ENCODE measurements around the gene CSHL1. TPM values are rescaled to one million over a fixed set of nuclear protein-coding genes. Genes with fewer than 3 reads are reported as not detected.
"Not testable (repeated sequence)": the region's sequence is repeated elsewhere in the genome, so short reads cannot be mapped to it uniquely, and the experiment has no call there.

The CSHL1 gene
- total and polyA plus RNA-seq, 2 donors (not counting 1 experiment from before 2014, with no cell fraction given): not detected

- DNase-seq: peak; percentile 63
- Histone ChIP-seq H3K27ac (ENCODE audit: low read length in 2 of 2) (peak overlapping the region; percentile 34 to 55), H3K79me2 (ENCODE audit: control insufficient read depth, insufficient read depth, low read length) (peaks cover 26% of the 10 kb centered on the region), H3K4me2 (replicated peaks; ENCODE audit: low read depth, low read length, poor library complexity, severe bottlenecking) (peak overlapping the region; percentile 62), H3K4me1 (ENCODE audit: control insufficient read depth in 2 of 2, insufficient read depth in 2 of 2, low read length in 2 of 2) (peaks cover 71 to 86% of the 10 kb centered on the region in 2 donors), H3K4me3 (ENCODE audit: control extremely low read depth in 1 of 5, extremely low read depth in 1 of 5, insufficient read depth in 1 of 5, low read depth in 2 of 5, low read length in 4 of 5) (peak overlapping the region in 1 of 5 experiments; percentile 9)
- Mint-ChIP-seq H3K4me1 (peaks cover 77% of the 10 kb centered on the region), H3K4me3 (peak overlapping the region; percentile 78), H3K27ac (peak overlapping the region; percentile 90)
- not testable (repeated sequence) for H3K27me3 ChIP-seq (replicated peaks in 1 of 4; ENCODE audit: control extremely low read depth in 1 of 4, control insufficient read depth in 3 of 4, insufficient read depth in 4 of 4, low read length in 3 of 4); H3K36me3 ChIP-seq (replicated peaks in 1 of 2; ENCODE audit: control extremely low read depth in 1 of 2, control insufficient read depth in 1 of 2, extremely low read depth in 1 of 2, insufficient read depth in 2 of 2, low read length in 1 of 2); H2AFZ ChIP-seq (ENCODE audit: insufficient read depth, low read depth, low read length, poor library complexity, severe bottlenecking); H3K9me3 ChIP-seq (ENCODE audit: control extremely low read depth in 1 of 3, control insufficient read depth in 2 of 3, insufficient read depth in 1 of 3, low read length in 2 of 3); H3K9me3 Mint-ChIP-seq (ENCODE audit: insufficient read depth); H4K20me1 ChIP-seq (ENCODE audit: control insufficient read depth, insufficient read depth, low read length, poor library complexity, severe bottlenecking); H3K27me3 Mint-ChIP-seq; H3K9ac ChIP-seq (ENCODE audit: low read length)
- ChIA-PET POLR2A (interaction anchor here (0.6 to 6.8 kb wide), 6 partner anchors 11 to 100 kb away, joined by 7 to 160 read pairs (median 26); partner anchors contain the start of genes CD79B and ICAM2), CTCF (interaction anchor here (1.1 to 26.0 kb wide), 14 partner anchors 10 to 225 kb away, joined by 4 to 834 read pairs (median 16); partner anchors contain the start of genes CD79B, CSHL1 and ICAM2)
- peak; percentile 40 for ATAC-seq (ENCODE audit: low read depth)
- intact Hi-C loops (cut with micrococcal nuclease): loop anchor here (5.0 kb wide), 1 partner anchor 342 kb away; the partner anchor contains the start of gene TEX2
- WGBS (ENCODE audit: insufficient coverage): 88% methylated on average over 1 of the region's 5 CpGs
Measured at GRCh38 chr17:63920779-63921178, 9.7 kb upstream of the CSHL1 start.

- ChIA-PET CTCF (interaction anchor here (0.7 to 26.0 kb wide), 30 partner anchors 8 to 835 kb away, joined by 3 to 834 read pairs (median 6); partner anchors contain the start of genes CD79B, CSHL1 and ICAM2), POLR2A (interaction anchor here (0.6 to 6.8 kb wide), 10 partner anchors 8 to 154 kb away, joined by 3 to 160 read pairs (median 8); partner anchors contain the start of genes CD79B and ICAM2)
- H3K9me3 Mint-ChIP-seq (ENCODE audit: insufficient read depth); H4K20me1 ChIP-seq (ENCODE audit: control insufficient read depth, insufficient read depth, low read length, poor library complexity, severe bottlenecking); H2AFZ ChIP-seq (ENCODE audit: insufficient read depth, low read depth, low read length, poor library complexity, severe bottlenecking); H3K4me3 ChIP-seq (ENCODE audit: control extremely low read depth in 1 of 5, extremely low read depth in 1 of 5, insufficient read depth in 1 of 5, low read depth in 2 of 5, low read length in 4 of 5); H3K36me3 ChIP-seq (replicated peaks in 1 of 2; ENCODE audit: control extremely low read depth in 1 of 2, control insufficient read depth in 1 of 2, extremely low read depth in 1 of 2, insufficient read depth in 2 of 2, low read length in 1 of 2); H3K9ac ChIP-seq (ENCODE audit: low read length); H3K27me3 Mint-ChIP-seq; H3K27me3 ChIP-seq (replicated peaks in 1 of 4; ENCODE audit: control extremely low read depth in 1 of 4, control insufficient read depth in 3 of 4, insufficient read depth in 4 of 4, low read length in 3 of 4); ATAC-seq (ENCODE audit: low read depth); H3K9me3 ChIP-seq (ENCODE audit: control extremely low read depth in 1 of 3, control insufficient read depth in 2 of 3, insufficient read depth in 1 of 3, low read length in 2 of 3): not testable (repeated sequence)
- peak overlapping the region; percentile 62 for H3K4me2 ChIP-seq (replicated peaks; ENCODE audit: low read depth, low read length, poor library complexity, severe bottlenecking)
- peak overlapping the region in 1 of 2 donors; percentile 34 for H3K27ac ChIP-seq (ENCODE audit: low read length in 2 of 2)
- H3K4me1 ChIP-seq (ENCODE audit: control insufficient read depth in 2 of 2, insufficient read depth in 2 of 2, low read length in 2 of 2): peaks cover 70 to 85% of the 10 kb centered on the region in 2 donors
- Mint-ChIP-seq H3K27ac (peak overlapping the region; percentile 91), H3K4me3 (peak overlapping the region; percentile 78), H3K4me1 (peaks cover 74% of the 10 kb centered on the region)
- WGBS (ENCODE audit: insufficient coverage): 100% methylated on average over 1 of the region's 6 CpGs
- intact Hi-C loops (cut with micrococcal nuclease): loop anchor here (5.0 kb wide), 1 partner anchor 342 kb away; the partner anchor contains the start of gene TEX2
- DNase-seq: peak; percentile 14
- H3K79me2 ChIP-seq (ENCODE audit: control insufficient read depth, insufficient read depth, low read length): peaks cover 26% of the 10 kb centered on the region
Measured at GRCh38 chr17:63920050-63920449, 9.0 kb upstream of the CSHL1 start.
